DMS 273 treated with DMSO at 0.1 percent for 48 hours (cell line): ENCODE measurements around the gene UBP1.
A peak's percentile ranks its signal among the peaks of the same experiment; 100 is the strongest.
"Not testable (repeated sequence)": the region's sequence is repeated elsewhere in the genome, so short reads cannot be mapped to it uniquely, and the experiment has no call there.

Experiments used
- DNase-seq: peaks from one replicate; lab custom pipeline; 2025; lab: John Stamatoyannopoulos, UW

UBP1 gene, protein sequence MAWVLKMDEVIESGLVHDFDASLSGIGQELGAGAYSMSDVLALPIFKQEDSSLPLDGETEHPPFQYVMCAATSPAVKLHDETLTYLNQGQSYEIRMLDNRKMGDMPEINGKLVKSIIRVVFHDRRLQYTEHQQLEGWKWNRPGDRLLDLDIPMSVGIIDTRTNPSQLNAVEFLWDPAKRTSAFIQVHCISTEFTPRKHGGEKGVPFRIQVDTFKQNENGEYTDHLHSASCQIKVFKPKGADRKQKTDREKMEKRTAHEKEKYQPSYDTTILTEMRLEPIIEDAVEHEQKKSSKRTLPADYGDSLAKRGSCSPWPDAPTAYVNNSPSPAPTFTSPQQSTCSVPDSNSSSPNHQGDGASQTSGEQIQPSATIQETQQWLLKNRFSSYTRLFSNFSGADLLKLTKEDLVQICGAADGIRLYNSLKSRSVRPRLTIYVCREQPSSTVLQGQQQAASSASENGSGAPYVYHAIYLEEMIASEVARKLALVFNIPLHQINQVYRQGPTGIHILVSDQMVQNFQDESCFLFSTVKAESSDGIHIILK

DNA sequence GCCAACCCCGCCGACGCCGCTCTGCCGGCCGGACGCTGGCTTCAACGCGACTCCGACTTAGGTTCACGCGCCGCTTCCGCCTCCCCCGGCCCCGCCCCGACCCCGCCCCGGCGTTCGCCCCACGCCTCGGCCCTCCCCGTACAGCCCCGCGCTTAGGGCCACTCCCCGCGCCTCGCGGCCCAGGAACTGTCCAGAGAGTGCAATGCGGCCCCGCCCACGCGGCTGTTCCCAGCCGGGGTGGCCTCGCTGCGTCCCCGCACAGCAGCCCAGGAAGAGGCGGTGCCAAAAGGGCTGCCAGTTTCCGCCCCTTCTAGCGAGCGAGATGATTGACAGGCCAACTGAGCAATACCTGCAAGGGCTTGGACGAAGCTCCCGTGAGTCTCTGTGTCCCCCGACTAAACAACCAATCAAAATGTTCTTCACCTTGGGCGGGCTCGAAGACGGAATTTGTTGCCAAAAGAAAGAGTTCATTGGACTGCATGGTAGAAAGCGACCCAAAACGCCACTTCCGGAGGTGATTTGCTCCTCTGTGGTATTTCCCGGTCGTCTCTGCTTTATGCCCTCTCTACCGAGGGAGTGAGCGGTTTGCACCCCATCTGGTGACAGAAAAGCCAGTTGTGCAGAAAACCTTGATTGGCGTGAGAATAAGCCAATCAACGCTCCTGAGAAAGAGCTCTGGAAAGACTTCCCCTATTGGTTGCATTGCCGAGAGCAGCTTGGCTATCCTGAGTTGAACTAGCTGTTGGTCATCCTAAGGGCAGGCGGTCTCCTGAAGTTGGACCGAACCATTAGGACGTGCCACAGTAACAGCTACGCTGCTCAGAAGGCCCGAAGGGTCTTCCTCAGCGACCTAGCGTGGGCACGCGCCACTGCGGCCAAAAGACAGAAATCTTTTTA is at the start of gene UBP1:
Gene UBP1 (minus strand): TSS at position 78 of the 897 bp plus-strand sequence. CDS start 557 bp downstream, outside the sequence.
- DNase-seq: peak; percentile 99

DNA sequence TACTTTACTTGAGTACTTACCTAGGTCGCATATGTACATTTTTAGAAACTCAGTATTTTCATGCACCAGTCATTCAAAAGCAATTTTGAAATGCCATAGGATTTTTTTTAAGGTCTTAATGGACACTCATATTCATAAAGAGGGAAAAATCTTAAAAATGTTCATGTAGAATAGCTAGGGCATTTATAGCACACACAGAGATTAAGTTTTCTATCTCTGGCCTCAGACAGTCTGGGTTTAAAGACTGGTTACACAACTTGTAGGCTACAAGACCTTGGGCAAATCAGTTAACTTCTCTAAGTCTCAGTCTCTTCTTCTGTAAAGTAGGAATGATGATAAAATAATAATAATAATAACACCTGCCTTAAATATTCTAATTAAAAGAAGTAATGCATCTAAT is 48.5 kb upstream of the UBP1 start:
- no peak for DNase-seq

DNA sequence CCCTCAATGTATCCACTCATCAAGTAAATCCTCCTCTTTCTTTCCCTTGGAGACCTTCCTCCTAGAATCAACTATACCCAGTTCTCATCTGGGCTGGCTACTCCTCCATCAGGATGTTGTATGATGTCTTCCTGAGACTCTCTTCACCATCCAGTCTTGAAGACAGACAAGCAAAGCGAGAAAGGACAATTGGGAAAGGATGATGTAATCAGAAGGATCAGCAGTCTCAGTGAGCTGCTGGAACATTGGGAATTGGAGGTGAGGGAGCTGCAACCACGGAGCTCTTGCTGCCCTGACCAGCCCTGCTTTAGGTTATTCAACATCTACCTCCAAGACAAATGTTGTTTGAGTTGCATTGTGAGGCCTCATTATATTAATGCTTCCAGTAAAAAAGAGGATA is 48.0 kb upstream of the UBP1 start:
- no peak for DNase-seq

DNA sequence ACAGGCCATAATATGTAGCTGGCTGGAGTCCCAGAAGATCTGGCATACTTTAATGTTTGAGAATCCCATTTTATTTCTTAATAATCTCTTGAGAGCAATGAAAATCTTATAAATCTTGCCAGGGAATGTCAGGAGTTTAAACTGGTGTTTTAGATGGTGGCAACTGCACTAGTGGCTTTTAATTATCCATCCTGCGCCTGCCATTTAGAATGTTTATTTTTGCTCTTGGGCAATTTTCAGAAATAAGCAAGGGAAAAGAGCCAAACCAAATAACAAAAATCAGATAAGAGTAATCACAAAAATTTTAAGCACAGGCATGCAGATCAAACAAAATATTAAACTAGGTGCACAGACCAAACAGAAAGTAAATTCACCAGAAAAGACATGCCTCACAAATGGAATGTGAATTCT is 41.9 kb upstream of the UBP1 start:
- DNase-seq: no peak

DNA sequence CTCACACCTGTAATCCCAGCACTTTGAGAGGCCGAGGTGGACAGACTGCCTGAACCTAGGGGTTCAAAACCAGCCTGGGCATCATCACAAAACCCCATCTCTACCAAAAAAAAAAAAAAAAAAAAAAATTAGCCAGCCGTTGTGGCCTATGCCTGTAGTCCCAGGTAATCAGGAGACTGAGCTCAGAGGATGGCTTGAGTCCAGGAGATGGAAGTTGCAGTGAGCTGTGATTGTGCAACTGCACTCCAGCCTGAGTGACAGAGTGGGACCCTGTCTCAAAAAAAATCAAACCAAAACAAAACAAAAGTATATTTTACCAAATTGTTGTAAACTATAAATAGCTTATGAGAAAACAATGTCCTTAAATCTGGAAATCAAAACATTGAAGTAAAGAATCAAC is 34.7 kb upstream of the UBP1 start:
- no peak for DNase-seq

DNA sequence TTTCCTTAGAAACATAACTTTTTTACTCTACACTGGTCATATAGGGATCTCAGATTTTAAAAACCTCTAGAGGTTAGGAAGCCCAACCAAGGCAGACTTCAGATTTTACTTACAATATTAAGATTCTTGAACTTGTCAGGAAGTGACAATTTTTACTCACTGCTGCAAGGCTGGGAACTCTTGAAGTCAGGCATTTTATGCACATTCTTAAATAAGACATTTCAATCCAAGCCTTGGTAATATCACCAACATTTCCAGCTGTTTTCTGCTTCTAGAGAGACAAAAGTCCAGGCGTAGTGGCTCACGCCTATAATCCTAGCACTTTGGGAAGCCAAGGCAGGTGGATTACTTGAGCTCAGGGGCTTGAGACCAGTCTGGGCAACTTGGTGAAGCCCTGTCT is 33.6 kb upstream of the UBP1 start:
- DNase-seq: no peak

DNA sequence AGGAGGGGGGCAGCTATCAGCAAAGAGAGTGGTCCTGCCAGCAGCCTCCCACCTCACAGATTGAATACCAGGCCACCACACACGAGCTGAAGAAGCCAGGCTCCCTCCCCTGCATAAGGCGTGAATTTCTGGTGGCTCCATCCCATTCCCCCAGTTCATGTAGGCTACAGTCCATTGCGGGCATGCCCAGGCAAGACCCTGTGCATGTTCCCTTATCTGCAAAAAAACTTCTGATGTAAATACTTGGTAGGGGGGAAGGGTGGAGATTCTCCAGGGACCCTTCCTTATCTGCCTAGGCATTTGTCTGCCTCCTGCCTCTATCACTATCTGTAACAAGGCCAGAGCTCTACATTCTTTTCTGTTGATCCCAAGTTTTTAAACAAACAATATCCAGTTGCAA is 27.6 kb upstream of the UBP1 start:
- no peak for DNase-seq

DNA sequence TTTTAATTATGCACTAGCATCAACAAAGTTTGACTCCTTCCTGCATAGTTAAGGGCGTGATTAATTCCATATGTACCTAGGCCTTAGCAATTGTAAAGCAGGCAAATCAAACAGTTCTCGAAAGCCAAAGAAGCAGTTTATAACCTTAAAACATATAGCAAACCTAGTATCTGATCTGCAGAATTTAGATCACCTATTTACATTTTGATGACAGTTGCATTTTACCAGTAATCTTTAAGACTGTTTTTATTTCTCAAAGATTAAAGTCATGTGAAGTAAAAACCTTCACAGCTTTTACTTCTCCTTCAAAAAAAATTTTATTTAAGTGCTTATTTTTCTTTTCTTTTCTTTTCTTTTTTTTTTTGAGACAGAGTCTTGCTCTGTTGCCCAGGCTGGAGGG is 20.9 kb upstream of the UBP1 start:
- DNase-seq: no peak

DNA sequence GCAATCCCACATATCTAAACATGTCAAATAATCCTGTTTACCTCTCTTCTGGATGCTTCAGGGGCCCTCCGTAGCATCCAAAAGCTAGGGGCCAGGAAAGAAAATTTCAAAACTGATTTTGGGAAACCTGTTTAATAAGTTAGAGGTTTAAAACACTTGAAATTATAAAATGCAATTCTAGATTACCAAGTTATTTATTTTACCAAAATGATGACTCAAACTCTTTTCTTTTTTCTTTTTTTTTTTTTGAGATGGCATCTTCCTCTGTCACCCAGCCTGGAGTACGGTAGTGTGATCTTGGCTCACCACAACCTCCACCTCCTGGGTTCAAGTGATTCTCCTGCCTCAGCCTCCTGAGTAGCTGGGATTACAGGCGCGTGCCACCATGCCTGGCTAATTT is 19.4 kb upstream of the UBP1 start:
- DNase-seq: not testable (repeated sequence)

DNA sequence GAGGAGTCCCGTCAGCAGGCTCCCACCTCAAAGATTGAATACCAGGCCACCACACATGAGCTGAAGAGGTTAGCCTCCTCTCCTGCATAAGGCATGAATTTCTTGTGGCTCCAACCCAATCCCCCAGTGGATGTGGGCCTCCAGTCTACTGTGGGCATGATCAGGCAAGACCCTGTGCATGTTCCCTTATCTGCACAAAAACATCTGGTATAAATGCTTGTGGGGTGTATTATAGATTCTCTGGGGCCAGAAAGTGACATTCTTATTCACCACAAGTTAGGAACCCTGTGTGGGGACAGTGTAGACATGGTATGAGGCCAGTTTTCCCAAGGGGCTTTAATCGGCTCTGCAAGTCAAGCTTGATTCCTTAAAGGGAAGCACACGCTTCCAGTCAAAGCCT is 18.2 kb upstream of the UBP1 start:
- DNase-seq: no peak

DNA sequence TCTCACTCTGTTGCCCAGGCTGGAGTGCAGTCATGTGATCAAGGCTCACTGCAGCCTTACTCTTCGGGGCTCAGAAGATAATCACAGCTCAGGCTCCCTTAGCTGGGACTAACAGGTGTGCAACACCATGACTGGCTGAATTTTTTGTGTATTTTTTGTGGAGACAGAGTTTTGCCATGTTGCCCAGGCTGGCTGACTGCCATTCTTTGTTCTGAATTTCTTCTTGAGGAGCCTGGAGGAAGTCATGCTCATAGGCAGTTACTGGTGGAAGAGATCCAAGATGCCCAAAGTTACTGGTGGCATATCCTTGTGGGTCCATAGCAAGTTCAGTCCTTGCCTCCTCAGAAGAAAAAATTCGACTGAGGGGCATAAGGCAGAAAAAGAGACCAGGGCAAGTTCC is 16.6 kb upstream of the UBP1 start:
- no peak for DNase-seq

DNA sequence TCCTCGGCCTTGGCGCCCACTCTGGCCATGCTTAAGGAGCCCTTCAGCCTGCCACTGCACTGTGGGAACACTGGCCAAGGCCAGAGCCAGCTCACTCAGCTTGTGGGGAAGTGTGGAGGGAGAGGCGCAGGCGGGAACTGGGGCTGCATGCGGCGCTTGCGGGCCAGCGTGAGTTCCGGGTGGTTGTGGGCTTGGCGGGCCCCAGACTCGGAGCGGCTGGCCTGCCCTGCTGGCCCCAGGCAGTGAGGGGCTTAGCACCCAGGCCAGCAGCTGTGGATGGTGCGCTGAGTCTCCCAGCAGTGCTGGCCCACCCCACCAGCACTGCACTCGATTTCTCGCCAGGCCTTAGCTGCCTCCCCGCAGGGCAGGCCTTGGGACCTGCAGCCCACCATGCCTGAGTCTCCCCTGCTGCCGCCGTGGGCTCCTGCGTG is 13.1 kb upstream of the UBP1 start:
- DNase-seq: no peak

DNA sequence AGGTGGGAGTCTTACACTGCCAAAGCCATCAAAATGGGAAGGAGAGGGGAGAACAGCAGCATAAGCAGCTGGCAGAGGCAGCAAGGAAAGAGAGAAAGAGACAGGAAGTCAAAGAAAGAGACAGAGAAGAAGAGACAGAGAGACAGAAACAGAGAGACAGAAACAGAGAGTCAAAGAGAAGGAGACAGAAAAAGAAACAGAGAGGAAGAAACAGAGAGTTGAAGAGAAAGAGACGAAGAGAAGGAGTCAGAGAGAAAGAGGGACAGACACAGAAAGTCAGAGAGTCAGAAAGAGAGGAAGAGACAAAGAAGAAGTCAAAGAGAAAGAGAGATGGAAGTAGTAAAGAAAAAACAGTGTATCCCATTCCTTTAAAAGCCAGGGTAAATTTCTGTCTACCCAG is 11.8 kb upstream of the UBP1 start:
- not testable (repeated sequence) for DNase-seq

DNA sequence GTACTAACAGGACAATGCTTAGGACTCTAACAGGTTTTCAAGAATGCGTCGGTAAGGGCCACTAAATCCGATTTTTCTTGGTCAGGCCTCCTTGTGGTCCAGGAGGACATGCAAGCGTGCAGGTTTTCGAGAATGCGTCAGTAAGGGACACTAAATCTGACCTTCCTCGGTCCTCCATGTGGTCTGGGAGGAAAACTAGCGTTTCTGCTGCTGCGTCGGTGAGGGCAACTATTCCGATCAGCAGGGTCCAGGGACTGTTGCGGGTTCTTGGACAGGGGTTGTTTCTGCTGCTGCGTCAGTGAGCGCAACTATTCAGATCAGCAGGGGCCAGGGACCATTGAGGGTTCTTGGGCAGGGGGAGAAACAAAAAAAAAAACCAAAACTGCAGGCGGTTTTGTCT is 7.8 kb upstream of the UBP1 start:
- no peak for DNase-seq

DNA sequence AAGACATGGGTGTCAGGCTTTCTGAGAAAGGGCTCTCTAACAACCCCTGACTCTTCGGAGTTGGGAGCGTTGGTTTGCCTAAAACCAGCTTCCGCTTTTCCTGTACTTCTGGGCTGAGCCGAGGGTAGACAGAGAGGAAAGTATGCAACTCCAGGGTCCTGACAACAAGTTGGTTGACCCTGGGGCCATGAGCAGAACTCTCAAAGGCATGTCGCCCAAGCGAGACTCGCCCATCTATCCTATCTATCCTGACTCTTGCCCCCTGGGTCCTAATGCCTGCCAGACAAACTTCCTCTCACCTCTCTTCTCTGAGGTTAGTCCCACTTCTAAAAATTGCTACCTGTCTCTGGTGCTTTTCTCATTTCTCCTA is 7.0 kb upstream of the UBP1 start:
- not testable (repeated sequence) for DNase-seq

DNA sequence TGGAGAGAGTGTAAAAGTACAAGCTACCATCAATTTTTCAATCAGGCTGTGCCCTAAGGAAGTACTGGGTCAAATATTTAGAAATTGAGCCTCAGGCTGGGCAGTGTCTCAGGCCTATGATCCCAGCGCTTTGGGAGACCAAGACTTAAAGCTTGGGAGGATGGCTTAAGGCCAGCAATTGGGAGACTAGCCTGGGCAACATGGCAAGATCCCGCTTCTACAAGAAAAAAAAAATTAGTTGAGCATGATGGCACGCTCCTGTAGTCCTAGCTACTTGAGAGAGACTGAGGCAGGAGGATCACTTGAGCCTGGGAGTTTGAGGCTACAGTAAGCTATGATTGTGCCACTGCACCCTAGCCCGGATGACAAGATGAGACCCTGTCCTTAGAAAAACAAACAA is 2.0 kb upstream of the UBP1 start:
- no peak for DNase-seq

DNA sequence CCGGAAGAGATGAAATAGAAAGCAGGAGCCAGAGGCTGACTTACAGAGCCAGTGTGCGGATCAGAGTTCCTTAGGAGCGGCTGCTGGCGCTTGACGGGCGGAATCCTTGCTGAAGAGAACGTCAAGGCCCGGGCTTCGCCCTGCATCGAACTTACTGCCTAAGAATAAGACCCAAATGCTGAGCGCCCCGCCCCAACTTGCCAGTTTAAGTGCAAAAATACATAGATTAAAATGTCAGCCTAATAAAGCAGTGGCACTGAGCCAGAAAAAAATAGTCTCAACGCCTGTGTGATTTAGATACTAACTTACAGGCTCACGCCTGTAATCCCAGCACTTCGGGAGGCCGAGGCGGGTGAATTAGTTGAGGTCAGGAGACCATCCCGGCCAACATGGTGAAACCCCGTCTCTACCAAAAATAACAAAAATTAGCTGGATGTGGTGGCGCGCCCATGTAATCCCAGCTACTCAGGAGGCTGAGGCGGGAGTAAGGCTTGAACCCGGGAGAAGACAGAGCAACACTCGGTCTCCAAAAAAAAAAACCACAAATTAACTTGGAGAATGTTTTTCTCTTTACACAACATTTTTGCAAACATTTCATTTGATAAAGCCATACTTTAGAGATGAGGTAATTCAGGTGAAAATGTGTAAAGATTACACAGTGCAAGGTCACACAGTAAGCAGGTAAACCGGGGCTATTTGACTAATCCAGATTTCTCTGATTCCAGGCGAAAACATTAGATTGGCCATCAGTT is 1.2 kb upstream of the UBP1 start:
- no peak for DNase-seq

DNA sequence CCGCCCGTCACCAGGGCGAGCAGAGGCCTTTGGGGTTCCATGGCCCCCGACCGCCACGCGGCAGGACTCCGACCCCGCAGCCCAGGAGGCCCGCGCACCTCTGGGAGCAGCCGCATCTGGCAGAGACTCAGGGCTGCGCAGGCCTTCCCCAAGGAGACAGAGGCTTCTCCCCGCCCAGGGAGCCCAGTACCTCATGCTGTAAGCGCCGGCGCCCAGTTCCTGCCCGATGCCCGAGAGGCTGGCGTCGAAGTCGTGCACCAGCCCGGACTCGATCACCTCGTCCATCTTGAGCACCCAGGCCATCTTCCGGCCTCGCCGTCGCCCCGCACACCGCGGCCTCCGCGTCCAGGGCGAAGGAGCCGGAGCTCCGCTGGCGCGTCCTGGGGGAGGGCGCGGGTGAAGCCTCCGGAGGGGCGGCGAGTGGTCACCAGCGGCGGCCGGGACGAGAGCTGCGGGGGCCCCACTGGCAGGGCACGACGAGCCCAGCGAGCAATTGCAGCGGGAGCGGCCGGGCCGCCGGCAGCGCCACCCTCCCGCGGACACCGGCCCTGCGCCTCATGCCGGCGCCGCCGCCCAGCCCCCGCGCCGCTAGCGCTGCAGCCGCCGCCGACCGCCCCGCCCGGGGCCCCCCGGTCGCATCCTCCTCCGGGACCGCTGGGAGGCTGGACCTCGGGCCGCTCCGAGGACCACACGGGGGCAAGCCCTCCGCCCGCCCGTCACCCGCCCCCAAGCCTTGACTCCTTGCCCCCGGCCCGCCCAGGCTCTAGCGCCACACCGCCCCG is 468 bp downstream of the UBP1 start:
- DNase-seq: no peak

DNA sequence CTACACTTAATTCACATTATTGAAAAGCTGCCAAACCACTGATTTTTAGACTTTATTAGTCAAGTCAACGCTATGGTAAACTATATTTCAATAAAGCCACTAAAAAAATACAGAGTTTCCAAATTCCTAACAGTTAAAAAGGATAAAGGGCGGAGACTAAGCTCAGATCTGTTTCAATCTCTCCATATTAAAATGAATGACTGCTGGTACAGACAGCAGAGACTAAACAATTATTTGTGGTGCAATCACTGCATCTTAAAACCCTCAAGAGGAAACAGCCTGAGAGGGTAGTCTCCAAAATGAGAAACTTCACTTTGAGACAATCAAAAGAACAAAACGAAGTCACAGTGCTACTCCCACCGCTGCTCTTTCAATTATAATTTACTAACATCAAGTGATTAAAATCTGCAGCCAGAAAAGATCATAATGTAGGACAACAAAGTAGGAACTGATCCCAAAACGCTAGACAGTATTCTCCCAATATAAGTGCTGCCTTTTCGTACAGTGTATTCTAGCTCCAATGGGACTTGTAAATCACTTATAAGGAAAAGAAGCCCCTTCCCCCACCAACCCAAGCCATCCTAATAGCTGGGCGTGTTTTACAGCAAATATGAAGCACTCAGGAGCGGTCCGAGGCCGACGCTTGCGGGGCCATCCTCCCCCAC is 1.2 kb downstream of the UBP1 start:
- DNase-seq: peak; percentile 3

DNA sequence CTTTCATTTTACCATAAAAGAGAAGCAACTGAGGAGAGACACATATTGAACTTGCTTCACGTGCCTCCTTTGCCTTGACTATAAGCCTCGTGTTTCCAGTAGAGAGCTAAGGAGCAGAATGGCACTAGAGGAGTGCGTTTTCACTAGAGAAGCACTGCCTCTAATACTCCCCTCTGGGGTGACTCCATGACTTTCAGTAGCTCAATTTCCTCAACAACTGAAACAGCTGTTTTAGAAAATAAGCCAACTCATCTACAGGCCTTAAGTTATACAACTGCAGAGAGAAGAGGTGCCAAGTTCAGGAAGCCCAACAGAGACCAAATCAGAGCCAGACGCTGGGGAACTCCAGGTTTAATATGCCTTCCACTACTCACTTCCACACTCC is 1.9 kb downstream of the UBP1 start:
- no peak for DNase-seq
